A549 (cell line): ENCODE data around the gene THSD7A. TPM values are rescaled to one million over a fixed set of nuclear protein-coding genes. Genes with fewer than 3 reads are reported as not detected.

Source experiments
- ATAC-seq, 2 experiments: fragments of 200-7000 bp in 1 of 2; fragments of >200 bp in 1 of 2; cut with Nextera tagmentation in 1 of 2; cut with Tn5 transposase in 1 of 2; 3 replicates each; pipeline versions ENCODE4 v1.8.0 to v1.9.1; 2018 to 2020; ENCODE audit warnings: mild to moderate bottlenecking in 1 of 2, moderate library complexity in 1 of 2
- CTCF ChIA-PET: fragments of 300-600 bp; sonication (Branson Sonifier 250); formaldehyde crosslinking; extraction: SDS; loops from one replicate; lab custom pipeline; 2021; ENCODE audit warnings: antibody characterized with exemption, inconsistent platforms; lab: Yijun Ruan, JAX
- POLR2A ChIA-PET: fragments of 350-600 bp; formaldehyde crosslinking; extraction: SDS; loops from one replicate; lab custom pipeline; 2021; ENCODE audit warnings: antibody characterized with exemption, inconsistent platforms; lab: Yijun Ruan, JAX
- DNase-seq, 2 experiments: peaks; one replicate each; pipeline versions ENCODE4 v3.0.0 to v3.0.0-alpha.2; 2011 to 2016; ENCODE audit warnings: low read depth in 1 of 2, low spot score in 1 of 2
- FAIRE-seq: peaks from 2 replicates; lab custom pipeline; 2011; peaks lifted over from hg19 to GRCh38; lab: Jason Lieb, UNC
- H3K27ac ChIP-seq, 2 experiments: fragments of >200 bp; sonication (Bioruptor Twin); formaldehyde crosslinking; 3 replicates each; pipeline ENCODE4 v1.5.1; 2016 to 2017
- H3K4me1 ChIP-seq: fragments of >200 bp; sonication (Bioruptor Twin); formaldehyde crosslinking; 3 replicates; pipeline ENCODE4 v1.6.1; 2016
- H3K4me2 ChIP-seq: fragments of >200 bp; sonication (Bioruptor Twin); formaldehyde crosslinking; 3 replicates; pipeline ENCODE4 v1.6.1; 2016
- H3K4me3 ChIP-seq: fragments of >200 bp; sonication (Bioruptor Twin); formaldehyde crosslinking; 3 replicates; pipeline ENCODE4 v1.5.1; 2016
- H3K9me3 ChIP-seq: fragments of >200 bp; sonication (Bioruptor Twin); formaldehyde crosslinking; 3 replicates; pipeline ENCODE4 v1.6.1; 2016
- ATOH8 ChIP-seq: fragments of 250-450 bp; sonication (Bioruptor Pico); IDR thresholded peaks from 2 replicates; pipeline ENCODE4 v1.5.0; 2020; ENCODE audit warnings: low read depth, mild to moderate bottlenecking, moderate library complexity
- CBX2 ChIP-seq: fragments of 200-600 bp; sonication (generic); IDR thresholded peaks from 2 replicates; pipeline ENCODE4 v1.6.1; 2016; ENCODE audit warnings: low read depth, mild to moderate bottlenecking, borderline replicate concordance
- CHD4 ChIP-seq: fragments of 200-600 bp; sonication (generic); IDR thresholded peaks from 2 replicates; pipeline ENCODE4 v1.6.1; 2016; ENCODE audit warnings: antibody characterized with exemption, mild to moderate bottlenecking, borderline replicate concordance
- E2F6 ChIP-seq: IDR thresholded peaks from 2 replicates; pipeline ENCODE4 v1.6.1; 2012; ENCODE audit warnings: low read depth, borderline replicate concordance
- EHF ChIP-seq: fragments of 250-450 bp; sonication (Bioruptor Pico); IDR thresholded peaks from 2 replicates; pipeline ENCODE4 v1.5.0; 2020; ENCODE audit warnings: mild to moderate bottlenecking
- EP300 ChIP-seq, 2 experiments: fragments of >200 bp; sonication (Bioruptor Twin); formaldehyde crosslinking; IDR thresholded peaks; 2 replicates in 1 of 2; 3 replicates in 1 of 2; pipeline ENCODE4 v1.6.1; 2016 to 2017
- ESRRA ChIP-seq: fragments of 150-350 bp; IDR thresholded peaks from 2 replicates; pipeline ENCODE4 v1.6.1; 2014; ENCODE audit warnings: mild to moderate bottlenecking, low read length, borderline replicate concordance
- FOXS1 ChIP-seq: fragments of 250-450 bp; sonication (Bioruptor Pico); IDR thresholded peaks from 2 replicates; pipeline ENCODE4 v1.5.0; 2020; ENCODE audit warnings: mild to moderate bottlenecking, moderate library complexity
- GATA3 ChIP-seq: IDR thresholded peaks from 2 replicates; pipeline ENCODE4 v1.6.1; 2012; ENCODE audit warnings: borderline replicate concordance
- HES2 ChIP-seq: fragments of >200 bp; sonication (Bioruptor Twin); formaldehyde crosslinking; IDR thresholded peaks from 2 replicates; pipeline ENCODE4 v1.6.1; 2016
- JUN ChIP-seq, 2 experiments: fragments of >200 bp; sonication (Bioruptor Twin); formaldehyde crosslinking; IDR thresholded peaks; 2 replicates in 1 of 2; 3 replicates in 1 of 2; pipeline ENCODE4 v1.6.1; 2016 to 2017
- MAFK ChIP-seq: fragments of 450-650 bp; IDR thresholded peaks from 2 replicates; pipeline ENCODE4 v1.6.1; 2014; ENCODE audit not compliant: partially characterized antibody
- MYC ChIP-seq: IDR thresholded peaks from 2 replicates; pipeline ENCODE4 v1.6.1; 2012; ENCODE audit warnings: mild to moderate bottlenecking, inconsistent platforms, low read length, improper control_type of control experiment, borderline replicate concordance
- NR3C1 ChIP-seq: fragments of >200 bp; sonication (Bioruptor Twin); formaldehyde crosslinking; IDR thresholded peaks from 3 replicates; pipeline ENCODE4 v1.6.1; 2017
- POLR2A ChIP-seq: IDR thresholded peaks from 2 replicates; pipeline ENCODE4 v1.6.1; 2012; ENCODE audit warnings: mild to moderate bottlenecking, low read length
- RAD21 ChIP-seq, 2 experiments: fragments of >200 bp in 1 of 2; sonication (Bioruptor Twin) in 1 of 2; formaldehyde crosslinking in 1 of 2; IDR thresholded peaks in 1 of 2; conservative IDR thresholded peaks in 1 of 2; 2 replicates in 1 of 2; 3 replicates in 1 of 2; pipeline ENCODE4 v1.6.1; 2012 to 2018; ENCODE audit warnings: inconsistent platforms in 1 of 2
- REST ChIP-seq: fragments of 200-600 bp; sonication (generic); IDR thresholded peaks from 2 replicates; pipeline ENCODE4 v1.6.1; 2016; ENCODE audit warnings: antibody characterized with exemption, mild to moderate bottlenecking, moderate library complexity
- RNF2 ChIP-seq: fragments of 200-600 bp; sonication (generic); IDR thresholded peaks from 2 replicates; pipeline ENCODE4 v1.6.1; 2016; ENCODE audit warnings: low read depth, mild to moderate bottlenecking, antibody characterized with exemption, moderate library complexity, borderline replicate concordance
- SREBF2 ChIP-seq: fragments of 450-650 bp; IDR thresholded peaks from 2 replicates; pipeline ENCODE4 v1.6.1; 2014; ENCODE audit warnings: mild to moderate bottlenecking, moderate library complexity
- TFCP2L1 ChIP-seq: fragments of 250-450 bp; sonication (Bioruptor Pico); IDR thresholded peaks from 2 replicates; pipeline ENCODE4 v1.5.0; 2021; ENCODE audit warnings: mild to moderate bottlenecking
- TP53 ChIP-seq: fragments of 250-450 bp; sonication (Bioruptor Pico); IDR thresholded peaks from 2 replicates; pipeline ENCODE4 v1.5.0; 2021; ENCODE audit warnings: mild to moderate bottlenecking, moderate library complexity
- ZFP36 ChIP-seq: fragments of 450-650 bp; IDR thresholded peaks from 2 replicates; pipeline ENCODE4 v1.6.1; 2014; ENCODE audit warnings: borderline replicate concordance; ENCODE audit not compliant: partially characterized antibody
- ZNF302 ChIP-seq: fragments of 250-450 bp; sonication (Bioruptor Pico); IDR thresholded peaks from 2 replicates; pipeline ENCODE4 v1.9.0; 2021; ENCODE audit warnings: inconsistent platforms, mild to moderate bottlenecking, moderate library complexity
- ZSCAN20 ChIP-seq: fragments of 250-450 bp; sonication (Bioruptor Pico); IDR thresholded peaks from 2 replicates; pipeline ENCODE4 v1.8.0; 2022; ENCODE audit warnings: mild to moderate bottlenecking, moderate library complexity
- WGBS: methylation state at CpG from one replicate; pipeline ENCODE4 v1.1.6; 2017; ENCODE audit errors: missing lambda C conversion rate; 5-methylcytosine and 5-hydroxymethylcytosine counted together
- polyA plus RNA-seq, 4 experiments: library from polyadenylated mRNA; depleted of rRNA in 3 of 4; stranded (reverse); fragments of >200 nt; fragmentation: RNase III in 1 of 4; extraction: RNeasy Plus Mini Kit Qiagen cat#74134 plus additional on column Dnase treatment in 1 of 4; gene quantifications; 2 replicates in 3 of 4; 3 replicates in 1 of 4; pipeline ENCODE4 v1.2.3, GENCODE V29; 2011 to 2017

THSD7A gene
- polyA plus RNA-seq, 2 of the 4 experiments (the other 2 are of a cell fraction) = 5.7 to 11.8 TPM

- Histone ChIP-seq H3K4me2 (peak overlapping the region; percentile 77), H3K4me3 (peak overlapping the region; percentile 54), H3K27ac (peak overlapping the region; percentile 64 to 80)
- DNase-seq (no peak), ATAC-seq (no peak), FAIRE-seq (no peak)
- POLR2A ChIA-PET = interaction anchor here (0.7 kb wide), 1 partner anchor 68 kb away, joined by 3 read pairs; no protein-coding TSS in a partner anchor
- TF ChIP-seq POLR2A (no peak), ESRRA (no peak), ATOH8 (CRISPR knock-in tag) (no peak), MYC (no peak), RAD21 (conservative IDR thresholded peaks at IDR 0.05 in 1 of 2, IDR thresholded peaks at IDR 0.05 in 1 of 2) (no peak), TP53 (CRISPR knock-in tag) (no peak), EHF (CRISPR knock-in tag) (no peak), NR3C1 (no peak), SREBF2 (no peak), FOXS1 (CRISPR knock-in tag) (no peak), JUN (IDR thresholded peaks at IDR 0.05) (no peak), MAFK (no peak), RNF2 (no peak)
- TF ChIP-seq, all 56 proteins: peak for 0
- no peaks in the 10 kb centered on the region for H3K9me3 ChIP-seq
- H3K4me1 ChIP-seq = no peaks in the 10 kb centered on the region; the same call in 2 of the 3 replicates
- CTCF ChIA-PET = interaction anchor here (2.1 kb wide), 1 partner anchor 19 kb away, joined by 6 read pairs; no protein-coding TSS in a partner anchor
These were observed 2.0 kb downstream of the THSD7A start for GRCh38 chr7:11829954-11830353.

- DNase-seq = no peak
- H3K4me3 ChIP-seq = peak overlapping the region; percentile 6; the same call in 2 of the 3 replicates
- H3K4me1 ChIP-seq = peaks cover 34% of the 10 kb centered on the region
- CTCF ChIA-PET = interaction anchor here (1.0 to 1.2 kb wide), 2 partner anchors 159 to 244 kb away, joined by 3 read pairs; no protein-coding TSS in a partner anchor
- WGBS = 80% methylated on average over 11 of the region's 11 CpGs
- POLR2A ChIA-PET = no interaction called here
- FAIRE-seq = no peak
- TF ChIP-seq ZNF302 (CRISPR knock-in tag) = no peak
- TF ChIP-seq CHD4 = no peak
- no peak for TF ChIP-seq E2F6
- TF ChIP-seq ZSCAN20 (CRISPR knock-in tag) = no peak
- TF ChIP-seq MYC = no peak
- TF ChIP-seq CBX2 = no peak
- no peak for TF ChIP-seq GATA3
- TF ChIP-seq HES2 = no peak
- TF ChIP-seq EP300 (IDR thresholded peaks at IDR 0.05) = no peak
- peak; percentile 42 to 63; a peak in 4 of 6 replicates for ATAC-seq
- H3K4me2 ChIP-seq = peak overlapping the region; percentile 69
- H3K27ac ChIP-seq = peak overlapping the region; percentile 75
- no peaks in the 10 kb centered on the region for H3K9me3 ChIP-seq
These were observed 12.1 kb downstream of the THSD7A start for GRCh38 chr7:11819947-11820346.

- Histone ChIP-seq H3K27ac (peak overlapping the region; percentile 75), H3K4me2 (peak overlapping the region; percentile 69), H3K9me3 (no peaks in the 10 kb centered on the region), H3K4me1 (peaks cover 40% of the 10 kb centered on the region)
- CTCF ChIA-PET = interaction anchor here (0.9 to 3.3 kb wide), 3 partner anchors 9 to 245 kb away, joined by 3 to 13 read pairs (median 3); partner anchors contain the start of gene THSD7A
- TF ChIP-seq EHF (CRISPR knock-in tag) = no peak
- no peak for TF ChIP-seq TFCP2L1 (CRISPR knock-in tag)
- no peak for TF ChIP-seq ZFP36
- no peak for TF ChIP-seq REST
- TF ChIP-seq, all 56 proteins: peak for 0
- ATAC-seq (no peak), FAIRE-seq (peak; percentile 28), DNase-seq (no peak)
- WGBS = 59% methylated on average over 5 of the region's 5 CpGs
- H3K4me3 ChIP-seq = no peak overlapping the region
- POLR2A ChIA-PET = no interaction called here
These were observed 12.7 kb downstream of the THSD7A start for GRCh38 chr7:11819271-11819670.
